Measurements from ENCODE around the gene GTF2B.
A peak's percentile ranks its signal among the peaks of the same experiment; 100 is the strongest.
"Not testable (repeated sequence)": the region's sequence is repeated elsewhere in the genome, so short reads cannot be mapped to it uniquely, and the experiment has no call there.

Gene GTF2B

GRCh38 chr1:88891318-88891950 is at the start of gene GTF2B:
Gene GTF2B, minus strand, starts transcription at chr1:88891567. Its CDS starts 68 bp downstream, at chr1:88891499.
- DNase-seq: peak; percentile 92

GRCh38 chr1:88938528-88938927 is 47.2 kb upstream of the GTF2B start:
- not testable (repeated sequence) for DNase-seq

- no peak for DNase-seq
Measured at GRCh38 chr1:88936760-88937342, 45.5 kb upstream of the GTF2B start.

- no peak for DNase-seq
Measured at GRCh38 chr1:88936223-88936523, 44.8 kb upstream of the GTF2B start.

GRCh38 chr1:88935522-88936222 is 44.3 kb upstream of the GTF2B start:
- DNase-seq: peak; percentile 20

GRCh38 chr1:88930176-88930575 is 38.8 kb upstream of the GTF2B start:
- DNase-seq: not testable (repeated sequence)

- DNase-seq: no peak
Measured at GRCh38 chr1:88923224-88923623, 31.9 kb upstream of the GTF2B start.

- DNase-seq: no peak
Measured at GRCh38 chr1:88922214-88922613, 30.8 kb upstream of the GTF2B start.

GRCh38 chr1:88920845-88921244 is 29.5 kb upstream of the GTF2B start:
- DNase-seq: no peak

GRCh38 chr1:88917321-88918025 is 26.1 kb upstream of the GTF2B start:
- DNase-seq: no peak

- DNase-seq: no peak
Measured at GRCh38 chr1:88916883-88917282, 25.5 kb upstream of the GTF2B start.

GRCh38 chr1:88911800-88912199 is 20.4 kb upstream of the GTF2B start:
- DNase-seq: not testable (repeated sequence)

GRCh38 chr1:88911161-88911560 is 19.8 kb upstream of the GTF2B start:
- no peak for DNase-seq

- no peak for DNase-seq
Measured at GRCh38 chr1:88910401-88910800, 19.0 kb upstream of the GTF2B start.

- no peak for DNase-seq
Measured at GRCh38 chr1:88900883-88901282, 9.5 kb upstream of the GTF2B start.

- DNase-seq: no peak
Measured at GRCh38 chr1:88897070-88897730, 5.8 kb upstream of the GTF2B start.

GRCh38 chr1:88892357-88892877 is 1.1 kb upstream of the GTF2B start:
- no peak for DNase-seq

- peak; percentile 5 for DNase-seq
Measured at GRCh38 chr1:88891951-88892340, 579 bp upstream of the GTF2B start.

GRCh38 chr1:88890791-88891317 is 513 bp downstream of the GTF2B start:
- DNase-seq: peak; percentile 14

GRCh38 chr1:88890131-88890530 is 1.2 kb downstream of the GTF2B start:
- DNase-seq: no peak

- DNase-seq: no peak
Measured at GRCh38 chr1:88888750-88889149, 2.6 kb downstream of the GTF2B start.

GRCh38 chr1:88885933-88886332 is 5.4 kb downstream of the GTF2B start:
- DNase-seq: no peak

GRCh38 chr1:88883156-88883555 is 8.2 kb downstream of the GTF2B start:
- no peak for DNase-seq

Data from RPMI8226 (cell line).